Epithelial cell of esophagus (primary cell): ENCODE results near the gene RBCK1.
"Not testable (repeated sequence)": the region's sequence is repeated elsewhere in the genome, so short reads cannot be mapped to it uniquely, and the experiment has no call there.

Experiments
- DNase-seq: peaks from one replicate; pipeline ENCODE4 v3.0.0; 2010; ENCODE audit warnings: low read depth
- H3K4me3 ChIP-seq: 2 replicates; pipeline ENCODE4 v1.5.1; 2011; ENCODE audit warnings: mild to moderate bottlenecking, low read length, control low read depth
- TF ChIP-seq, protein P1 (sequence below): IDR thresholded peaks from 2 replicates; pipeline ENCODE4 v1.5.1; 2011; ENCODE audit warnings: low read depth, mild to moderate bottlenecking, low read length, control low read depth, inconsistent platforms; ENCODE audit not compliant: insufficient read depth; ENCODE audit errors: missing control alignments

Gene RBCK1

DNA sequence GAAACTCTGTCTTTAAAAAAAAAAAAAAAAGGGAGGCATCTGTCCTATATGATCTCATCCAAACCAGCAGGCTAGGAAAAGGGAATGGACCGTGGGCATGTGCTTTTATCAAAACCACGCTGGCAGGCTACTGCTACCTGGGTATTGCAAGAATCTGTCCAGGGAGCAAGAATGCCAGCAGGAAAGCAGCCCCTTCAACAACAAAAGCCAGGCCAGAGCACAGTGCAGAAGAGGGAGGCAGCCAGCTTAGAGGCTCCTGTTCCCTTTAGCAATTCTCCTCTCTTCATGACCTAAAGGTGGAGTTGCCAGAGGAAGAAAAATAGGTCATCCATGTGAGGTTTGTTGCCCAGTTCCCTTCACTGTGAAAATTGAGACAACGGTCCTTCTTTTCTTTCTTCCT, 36.0 kb downstream of the RBCK1 start:
- TF ChIP-seq, protein P1, sequence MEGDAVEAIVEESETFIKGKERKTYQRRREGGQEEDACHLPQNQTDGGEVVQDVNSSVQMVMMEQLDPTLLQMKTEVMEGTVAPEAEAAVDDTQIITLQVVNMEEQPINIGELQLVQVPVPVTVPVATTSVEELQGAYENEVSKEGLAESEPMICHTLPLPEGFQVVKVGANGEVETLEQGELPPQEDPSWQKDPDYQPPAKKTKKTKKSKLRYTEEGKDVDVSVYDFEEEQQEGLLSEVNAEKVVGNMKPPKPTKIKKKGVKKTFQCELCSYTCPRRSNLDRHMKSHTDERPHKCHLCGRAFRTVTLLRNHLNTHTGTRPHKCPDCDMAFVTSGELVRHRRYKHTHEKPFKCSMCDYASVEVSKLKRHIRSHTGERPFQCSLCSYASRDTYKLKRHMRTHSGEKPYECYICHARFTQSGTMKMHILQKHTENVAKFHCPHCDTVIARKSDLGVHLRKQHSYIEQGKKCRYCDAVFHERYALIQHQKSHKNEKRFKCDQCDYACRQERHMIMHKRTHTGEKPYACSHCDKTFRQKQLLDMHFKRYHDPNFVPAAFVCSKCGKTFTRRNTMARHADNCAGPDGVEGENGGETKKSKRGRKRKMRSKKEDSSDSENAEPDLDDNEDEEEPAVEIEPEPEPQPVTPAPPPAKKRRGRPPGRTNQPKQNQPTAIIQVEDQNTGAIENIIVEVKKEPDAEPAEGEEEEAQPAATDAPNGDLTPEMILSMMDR, result no peak
- DNase-seq, result no peak
- H3K4me3 ChIP-seq, result no peak overlapping the region

DNA sequence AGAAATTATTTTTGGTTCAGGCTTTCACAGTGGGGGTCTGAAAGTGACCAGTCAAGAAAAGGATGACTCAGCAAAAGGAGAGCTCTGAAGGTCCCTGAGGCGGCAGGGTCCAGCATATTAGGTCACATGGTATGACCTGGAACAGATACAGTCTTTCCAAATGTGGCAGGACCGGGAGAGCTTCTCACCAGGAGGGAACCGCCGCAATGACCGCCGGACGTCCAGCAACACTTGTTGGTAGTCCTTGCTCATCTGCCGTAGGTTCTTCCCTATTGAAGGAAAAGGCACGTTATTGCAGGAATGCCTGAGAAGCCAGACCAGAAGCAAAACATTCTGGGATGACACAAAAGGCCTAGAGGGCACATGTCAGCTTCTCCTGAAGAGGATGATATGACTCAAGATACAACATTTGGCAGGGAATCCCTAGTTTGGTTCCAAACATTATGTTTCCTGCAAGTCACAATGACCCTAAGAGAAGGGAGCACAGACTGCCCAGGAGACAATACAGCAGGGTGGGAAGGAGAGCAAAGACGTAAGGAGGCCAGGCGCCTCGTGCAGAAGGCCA, 36.8 kb downstream of the RBCK1 start:
- TF ChIP-seq, protein P1, result no peak
- no peak overlapping the region for H3K4me3 ChIP-seq
- DNase-seq, result peak; percentile 47

DNA sequence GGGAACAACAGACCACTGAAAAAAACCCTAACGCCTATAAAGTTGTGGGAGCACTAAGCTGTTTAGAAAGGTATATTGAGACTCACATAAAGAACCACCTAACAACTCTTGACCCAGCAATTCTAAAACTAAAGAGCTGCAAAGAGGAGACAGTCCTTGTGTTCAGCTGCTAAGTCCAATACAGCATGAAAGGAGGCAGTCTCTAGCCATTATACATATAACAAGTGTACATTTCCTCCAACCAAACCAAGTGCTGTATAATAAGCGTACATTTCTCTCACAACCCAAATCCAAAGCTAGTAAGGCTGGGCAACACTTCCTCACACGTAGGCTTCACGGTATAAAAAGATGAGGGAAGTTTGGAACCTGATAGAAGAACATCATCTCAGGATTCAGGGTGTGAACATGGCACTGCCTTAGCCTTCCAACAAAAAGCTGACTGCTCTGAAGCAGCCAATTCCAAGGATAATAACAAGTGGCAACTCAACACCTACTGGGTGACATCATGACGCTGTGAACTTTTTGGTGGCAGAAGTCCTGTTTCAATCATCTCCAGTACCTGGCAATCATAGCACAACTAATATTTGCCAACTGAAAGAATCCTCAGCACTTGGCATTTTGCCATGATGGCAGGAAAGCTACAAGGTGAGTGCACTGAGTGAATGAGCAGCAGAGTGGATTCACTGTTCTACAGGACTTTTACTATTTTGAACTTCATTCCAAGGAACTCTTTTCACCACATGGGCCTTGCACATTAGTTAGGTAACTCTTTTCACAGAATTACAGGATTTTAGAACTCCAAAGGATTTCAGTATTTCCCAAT, 37.6 kb downstream of the RBCK1 start:
- H3K4me3 ChIP-seq, result no peak overlapping the region
- DNase-seq, result no peak
- TF ChIP-seq, protein P1, result no peak

DNA sequence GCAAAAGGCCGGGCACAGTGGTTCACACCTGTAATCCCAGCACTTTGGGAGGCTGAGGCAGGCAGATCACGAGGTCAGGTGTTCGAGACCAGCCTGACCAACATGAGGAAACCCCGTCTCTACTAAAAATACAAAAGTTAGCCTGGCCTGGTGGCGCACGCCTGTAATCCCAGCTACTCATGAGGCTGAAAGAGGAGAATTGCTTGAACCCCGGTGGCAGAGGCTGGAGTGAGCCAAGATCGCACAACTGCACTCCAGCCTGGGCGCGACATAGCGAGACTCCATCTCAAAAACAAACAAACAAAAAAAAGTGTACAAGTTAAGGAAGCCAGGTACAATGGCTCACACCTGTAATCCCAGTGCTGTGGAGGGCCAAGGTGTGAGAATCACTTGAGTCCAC, 43.9 kb downstream of the RBCK1 start:
- DNase-seq, H3K4me3 ChIP-seq: not testable (repeated sequence)

DNA sequence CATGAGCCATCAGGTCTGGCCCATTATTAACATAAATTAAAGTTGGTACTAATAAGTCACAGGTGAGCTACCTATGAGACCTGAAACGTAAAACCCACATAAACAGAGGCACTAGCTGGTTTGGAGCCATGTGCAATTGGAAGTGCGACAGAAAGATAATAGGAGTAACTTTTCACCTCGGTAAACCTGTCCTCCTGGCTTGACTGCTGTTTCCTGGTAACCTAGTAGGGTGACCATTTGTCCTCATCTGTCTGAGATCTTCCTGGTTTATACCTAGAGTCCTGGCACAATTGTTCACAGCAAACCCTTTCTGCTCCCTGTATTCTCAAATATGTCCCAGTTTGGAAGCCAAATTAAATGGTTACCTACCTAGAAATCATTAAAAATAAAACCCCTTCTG, 46.9 kb downstream of the RBCK1 start:
- TF ChIP-seq, protein P1, result no peak

DNA sequence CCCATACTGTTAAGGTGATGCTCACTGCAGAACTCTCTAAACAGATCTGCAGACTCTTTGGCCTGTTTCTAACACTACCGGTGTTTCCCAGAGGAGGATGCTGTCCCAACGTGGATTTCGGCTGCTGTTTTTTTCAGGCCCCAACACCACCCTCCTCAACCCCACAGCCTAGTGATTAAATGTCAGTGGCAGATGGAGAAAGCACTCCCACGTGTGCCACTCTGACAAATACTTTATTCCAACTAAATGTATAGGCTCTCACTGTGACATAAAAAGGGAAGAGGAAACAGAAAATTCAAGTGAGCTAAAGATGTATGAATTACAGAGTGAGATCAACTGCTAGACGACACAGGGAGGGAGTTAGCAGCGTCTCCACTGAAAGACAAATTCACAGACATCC, 50.7 kb downstream of the RBCK1 start:
- no peak overlapping the region for H3K4me3 ChIP-seq
- no peak for DNase-seq
- TF ChIP-seq, protein P1, result no peak

More for the DNA sequence above, 46.9 kb downstream of the RBCK1 start:
- H3K4me3 ChIP-seq, result no peak overlapping the region
- no peak for DNase-seq

DNA sequence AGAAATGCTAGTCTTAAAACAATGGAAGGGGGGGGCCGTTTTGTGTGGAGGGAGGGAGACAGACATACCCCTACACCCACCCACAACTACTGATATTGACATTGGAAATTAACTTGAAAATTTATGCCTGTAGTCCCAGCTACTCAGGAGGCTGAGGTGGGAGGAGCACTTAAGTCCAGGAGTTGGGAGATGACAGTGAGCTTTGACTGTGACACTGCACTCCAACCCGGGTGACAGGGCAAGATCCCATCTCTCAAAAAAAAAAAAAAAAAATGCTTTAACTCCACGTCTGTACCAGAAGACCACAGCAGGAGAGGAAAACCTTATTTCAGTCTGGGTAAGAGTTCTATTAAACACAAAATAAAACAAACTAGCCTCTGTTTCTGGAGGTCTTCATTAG, 52.1 kb downstream of the RBCK1 start:
- no peak overlapping the region for H3K4me3 ChIP-seq
- no peak for DNase-seq

More for the DNA sequence above, 52.1 kb downstream of the RBCK1 start:
- TF ChIP-seq, protein P1, result no peak
